ENCODE data around the gene NFATC2. TPM values are rescaled to one million over a fixed set of nuclear protein-coding genes. Genes with fewer than 3 reads are reported as not detected.

Gene NFATC2
- total RNA-seq, 1 donor from 2014 or later = 0.89 TPM

DNA sequence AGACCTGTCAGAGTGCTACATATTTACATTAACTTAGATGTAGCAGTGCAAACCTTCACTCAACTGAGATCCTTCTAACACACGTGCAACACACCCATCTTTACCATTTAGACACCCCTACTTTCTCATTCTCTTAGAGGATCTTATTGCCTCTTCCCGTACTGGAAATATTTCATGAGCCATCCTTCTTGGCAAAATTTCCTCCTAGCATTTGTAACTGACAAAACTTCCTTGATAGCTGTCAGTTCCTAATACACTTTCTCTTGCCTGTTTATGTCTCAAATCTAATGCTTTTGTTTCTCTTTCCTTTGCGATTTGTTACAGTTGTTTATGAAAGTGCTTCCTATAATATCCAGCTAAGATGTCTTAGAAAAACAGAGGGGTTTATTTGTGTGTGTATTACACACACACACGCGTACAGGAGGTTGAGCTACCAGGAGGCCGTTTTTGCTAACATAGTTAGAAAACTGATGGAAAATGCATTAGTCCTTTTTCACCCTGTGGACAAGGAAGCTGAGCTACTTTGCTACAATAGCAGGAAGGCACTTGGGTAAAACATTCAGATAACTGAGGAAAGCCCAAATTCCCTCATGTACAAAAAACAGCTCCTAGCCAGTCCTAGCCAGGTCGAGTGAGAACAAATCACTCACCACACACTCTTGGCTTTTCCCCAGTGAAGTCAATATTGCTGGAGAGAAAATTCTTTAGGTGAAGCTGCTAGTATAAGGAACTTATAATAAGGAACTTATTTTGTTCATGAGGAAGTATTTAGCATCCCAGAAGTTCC lies 153.6 kb downstream of the NFATC2 start:
- Mint-ChIP-seq H3K27ac (ENCODE audit: unreplicated experiment) (no peak overlapping the region), H3K4me1 (ENCODE audit: unreplicated experiment) (peaks cover 9% of the 10 kb centered on the region), H3K9me3 (ENCODE audit: unreplicated experiment) (no peaks in the 10 kb centered on the region), H3K27me3 (ENCODE audit: unreplicated experiment) (no peaks in the 10 kb centered on the region), H3K36me3 (ENCODE audit: unreplicated experiment) (no peaks in the 10 kb centered on the region), H3K4me3 (ENCODE audit: unreplicated experiment) (no peak overlapping the region)
- no peak for DNase-seq (ENCODE audit: extremely low spot score, unreplicated experiment)
- TF ChIP-seq, protein P1, sequence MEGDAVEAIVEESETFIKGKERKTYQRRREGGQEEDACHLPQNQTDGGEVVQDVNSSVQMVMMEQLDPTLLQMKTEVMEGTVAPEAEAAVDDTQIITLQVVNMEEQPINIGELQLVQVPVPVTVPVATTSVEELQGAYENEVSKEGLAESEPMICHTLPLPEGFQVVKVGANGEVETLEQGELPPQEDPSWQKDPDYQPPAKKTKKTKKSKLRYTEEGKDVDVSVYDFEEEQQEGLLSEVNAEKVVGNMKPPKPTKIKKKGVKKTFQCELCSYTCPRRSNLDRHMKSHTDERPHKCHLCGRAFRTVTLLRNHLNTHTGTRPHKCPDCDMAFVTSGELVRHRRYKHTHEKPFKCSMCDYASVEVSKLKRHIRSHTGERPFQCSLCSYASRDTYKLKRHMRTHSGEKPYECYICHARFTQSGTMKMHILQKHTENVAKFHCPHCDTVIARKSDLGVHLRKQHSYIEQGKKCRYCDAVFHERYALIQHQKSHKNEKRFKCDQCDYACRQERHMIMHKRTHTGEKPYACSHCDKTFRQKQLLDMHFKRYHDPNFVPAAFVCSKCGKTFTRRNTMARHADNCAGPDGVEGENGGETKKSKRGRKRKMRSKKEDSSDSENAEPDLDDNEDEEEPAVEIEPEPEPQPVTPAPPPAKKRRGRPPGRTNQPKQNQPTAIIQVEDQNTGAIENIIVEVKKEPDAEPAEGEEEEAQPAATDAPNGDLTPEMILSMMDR (IDR thresholded peaks at IDR 0.05) = no peak

DNA sequence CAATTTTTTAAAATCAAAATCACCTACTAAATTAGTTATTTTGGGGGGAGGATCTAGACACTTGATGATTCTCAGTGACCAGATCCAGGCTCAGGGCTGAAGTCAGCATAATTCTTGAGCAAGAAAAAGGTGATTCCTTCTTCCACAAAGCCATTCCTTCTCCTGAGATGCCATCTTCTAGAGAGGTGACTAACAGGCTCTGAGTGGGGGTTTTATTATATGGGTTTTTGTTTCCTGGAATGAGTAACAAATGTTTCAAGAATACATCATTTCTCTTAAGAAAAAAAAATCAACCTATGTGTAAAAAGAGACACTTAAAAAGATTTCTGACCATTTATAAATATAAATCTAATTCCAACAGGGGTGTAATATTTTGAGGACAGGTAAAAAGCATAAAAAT lies 154.3 kb downstream of the NFATC2 start:
- Mint-ChIP-seq H3K36me3 (ENCODE audit: unreplicated experiment) (no peaks in the 10 kb centered on the region), H3K4me3 (ENCODE audit: unreplicated experiment) (no peak overlapping the region), H3K4me1 (ENCODE audit: unreplicated experiment) (peaks cover 3% of the 10 kb centered on the region), H3K27ac (ENCODE audit: unreplicated experiment) (no peak overlapping the region), H3K27me3 (ENCODE audit: unreplicated experiment) (no peaks in the 10 kb centered on the region), H3K9me3 (ENCODE audit: unreplicated experiment) (no peaks in the 10 kb centered on the region)
- no peak for DNase-seq (ENCODE audit: extremely low spot score, unreplicated experiment)
- TF ChIP-seq, protein P1 (IDR thresholded peaks at IDR 0.05) = no peak

DNA sequence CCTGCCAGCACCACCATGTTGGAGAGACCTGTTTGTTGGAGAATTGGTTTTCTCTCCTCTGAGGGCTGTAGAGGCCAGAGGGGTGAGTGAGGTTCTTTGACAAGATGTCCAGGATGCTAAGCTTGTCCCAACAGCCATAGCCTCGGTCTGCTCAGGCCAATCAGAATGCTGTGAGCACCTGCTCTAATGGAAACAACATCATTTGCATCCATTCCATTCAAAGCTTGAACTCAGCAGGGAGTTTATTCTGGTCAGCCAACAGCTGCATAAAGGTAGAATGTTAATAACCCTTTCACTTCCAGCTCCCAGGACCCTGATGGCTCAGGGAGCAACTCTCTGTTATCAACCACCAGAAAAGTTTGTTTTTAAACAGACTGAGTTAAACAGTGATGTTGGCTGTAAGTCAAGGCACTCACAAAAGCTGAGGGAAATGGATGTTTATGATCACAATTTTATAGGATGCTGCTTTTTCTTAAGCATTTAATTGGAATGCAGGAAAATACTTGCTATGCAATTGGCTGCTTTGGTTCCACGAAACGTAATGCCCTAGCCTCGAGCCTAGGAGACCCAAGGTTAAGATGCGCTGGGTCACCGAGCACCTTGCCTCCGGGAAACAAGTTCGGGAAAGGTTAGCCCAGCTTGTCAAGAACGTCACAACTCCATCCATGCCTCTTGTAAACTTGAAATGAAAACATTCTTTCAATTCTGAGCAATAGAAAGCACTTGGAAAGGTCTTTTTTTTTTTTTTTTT lies 155.2 kb downstream of the NFATC2 start:
- DNase-seq (ENCODE audit: extremely low spot score, unreplicated experiment) = no peak
- no peaks in the 10 kb centered on the region for H3K36me3 Mint-ChIP-seq (ENCODE audit: unreplicated experiment)
- TF ChIP-seq, protein P1 (IDR thresholded peaks at IDR 0.05) = no peak
- H3K9me3 Mint-ChIP-seq (ENCODE audit: unreplicated experiment) = no peaks in the 10 kb centered on the region
- no peaks in the 10 kb centered on the region for H3K27me3 Mint-ChIP-seq (ENCODE audit: unreplicated experiment)
- no peak overlapping the region for H3K27ac Mint-ChIP-seq (ENCODE audit: unreplicated experiment)
- H3K4me1 Mint-ChIP-seq (ENCODE audit: unreplicated experiment) = peaks cover 3% of the 10 kb centered on the region
- H3K4me3 Mint-ChIP-seq (ENCODE audit: unreplicated experiment) = no peak overlapping the region

DNA sequence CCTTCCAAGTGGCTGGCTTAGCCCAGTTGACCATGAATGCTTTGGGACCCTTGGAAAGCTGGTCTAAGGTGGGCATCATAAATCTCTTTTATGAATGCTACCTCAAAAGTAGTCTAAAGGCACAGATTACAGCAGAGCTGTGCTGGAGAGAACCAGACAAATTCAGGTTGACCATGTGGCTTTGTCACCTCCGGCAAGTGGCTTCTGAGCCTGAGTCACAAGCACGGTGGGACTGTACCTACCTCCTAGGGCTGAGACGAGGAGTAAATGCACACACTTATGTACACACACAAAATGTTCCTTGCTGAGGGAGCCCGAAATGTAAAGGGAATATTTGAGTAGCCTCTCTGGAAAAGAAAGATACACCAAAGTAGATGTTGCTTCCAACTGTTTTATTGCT lies 155.9 kb downstream of the NFATC2 start:
- Mint-ChIP-seq H3K27me3 (ENCODE audit: unreplicated experiment) (no peaks in the 10 kb centered on the region), H3K4me1 (ENCODE audit: unreplicated experiment) (peaks cover 3% of the 10 kb centered on the region), H3K36me3 (ENCODE audit: unreplicated experiment) (no peaks in the 10 kb centered on the region), H3K9me3 (ENCODE audit: unreplicated experiment) (no peaks in the 10 kb centered on the region), H3K27ac (ENCODE audit: unreplicated experiment) (no peak overlapping the region), H3K4me3 (ENCODE audit: unreplicated experiment) (no peak overlapping the region)
- DNase-seq (ENCODE audit: extremely low spot score, unreplicated experiment) = no peak
- TF ChIP-seq, protein P1 (IDR thresholded peaks at IDR 0.05) = no peak

Data from osteocyte (in vitro differentiated cells).